CD4-positive, alpha-beta T cell treated with Interleukin-6 for 4 hours (primary cell): ENCODE measurements around the gene RBFOX2.

Experiments used
- DNase-seq: peaks from one replicate; pipeline ENCODE4 v3.0.0-alpha.2; 2020; ENCODE audit warnings: mixed read lengths

Gene RBFOX2

GRCh38 chr22:35894464-35894878 lies 134.2 kb downstream of the RBFOX2 start:
- no peak for DNase-seq

- no peak for DNase-seq
Measured at GRCh38 chr22:35893698-35894097, 134.9 kb downstream of the RBFOX2 start.

DNA sequence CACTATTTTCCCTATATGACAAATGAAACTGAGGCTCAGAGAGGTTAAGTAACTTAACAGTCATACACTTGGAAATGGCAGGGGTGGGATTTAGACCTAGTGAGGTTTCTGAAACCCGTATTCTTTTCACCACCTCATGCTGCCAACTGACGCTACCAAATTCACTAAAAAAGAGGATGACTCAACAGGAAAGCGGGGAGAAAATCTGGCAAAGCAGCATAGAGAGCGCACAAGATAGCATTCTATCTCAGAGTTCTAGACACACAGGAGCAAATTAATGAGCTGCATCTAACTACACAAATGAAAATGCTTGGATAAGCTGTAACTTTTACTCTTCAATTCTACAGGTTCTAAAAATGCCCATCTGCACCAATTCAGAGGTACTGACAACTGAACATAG lies 136.4 kb downstream of the RBFOX2 start:
- DNase-seq = no peak

DNA sequence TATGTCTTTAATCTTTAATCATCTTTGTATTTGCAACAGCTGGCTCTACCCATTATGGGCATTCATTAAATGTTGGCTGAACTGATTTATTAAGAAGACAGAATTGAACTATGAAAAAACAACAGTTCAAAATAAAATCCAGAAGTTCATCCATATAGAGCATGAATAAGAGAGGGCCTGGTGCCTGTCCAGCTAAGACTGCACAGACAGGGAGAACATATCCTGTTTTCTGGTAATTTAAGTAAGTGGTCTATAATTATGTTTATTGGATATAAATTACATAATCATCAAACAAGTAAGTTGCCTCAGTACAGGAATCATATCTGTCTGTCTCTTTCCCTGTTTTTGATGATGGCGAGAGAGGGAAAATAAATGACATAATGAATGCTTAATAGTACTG lies 137.2 kb downstream of the RBFOX2 start:
- DNase-seq = no peak

- DNase-seq = no peak
Measured at GRCh38 chr22:35889071-35889470, 139.6 kb downstream of the RBFOX2 start.

GRCh38 chr22:35888181-35888870 lies 140.3 kb downstream of the RBFOX2 start:
- no peak for DNase-seq

DNA sequence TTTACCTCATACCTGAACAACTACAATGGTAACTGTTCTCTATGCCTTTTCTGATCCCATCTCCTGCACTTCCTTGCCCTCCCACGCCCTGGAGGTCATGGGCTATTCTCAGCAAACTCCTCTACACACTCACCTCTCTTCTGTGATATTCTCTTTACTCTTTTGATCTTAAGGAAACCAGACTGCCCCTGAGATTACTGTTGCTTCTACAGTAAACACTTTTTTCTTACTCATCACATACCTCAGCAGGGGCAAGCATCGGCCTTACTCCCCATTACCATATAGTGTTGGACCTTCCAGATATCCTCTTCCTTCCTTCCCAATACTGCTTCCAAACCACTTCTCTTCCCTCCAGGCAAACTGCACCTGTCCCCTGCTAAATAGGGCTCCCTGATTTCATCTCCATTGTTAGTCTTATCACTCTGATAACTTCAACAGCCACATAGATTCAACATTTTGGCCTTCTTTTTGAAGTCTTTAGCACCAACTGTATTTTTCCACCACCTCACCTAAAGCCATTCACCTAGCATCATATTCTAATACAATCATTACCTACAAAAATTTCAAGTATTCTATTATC lies 141.2 kb downstream of the RBFOX2 start:
- no peak for DNase-seq

- DNase-seq = no peak
Measured at GRCh38 chr22:35886309-35886708, 142.3 kb downstream of the RBFOX2 start.

DNA sequence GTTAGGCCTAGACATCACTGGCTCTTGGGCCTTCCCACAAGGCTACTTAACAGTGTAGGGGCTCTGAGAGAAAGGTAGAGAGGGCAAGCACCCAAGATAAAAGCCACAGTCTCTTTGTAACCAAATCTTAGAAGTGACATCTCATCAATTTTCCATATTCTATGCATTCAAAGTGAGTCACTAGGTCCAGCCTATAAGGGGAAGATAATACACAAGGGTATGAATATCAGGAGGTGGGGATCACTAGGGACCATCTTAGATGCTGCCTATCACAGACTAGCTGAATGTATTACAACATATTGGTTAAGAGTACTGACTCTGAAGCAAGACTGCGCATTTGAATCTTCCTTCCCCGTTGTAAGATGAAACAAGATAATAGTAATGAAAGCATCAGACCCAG lies 144.1 kb downstream of the RBFOX2 start:
- no peak for DNase-seq

GRCh38 chr22:35883031-35883620 lies 145.5 kb downstream of the RBFOX2 start:
- DNase-seq = no peak

- no peak for DNase-seq
Measured at GRCh38 chr22:35882211-35883030, 146.2 kb downstream of the RBFOX2 start.

DNA sequence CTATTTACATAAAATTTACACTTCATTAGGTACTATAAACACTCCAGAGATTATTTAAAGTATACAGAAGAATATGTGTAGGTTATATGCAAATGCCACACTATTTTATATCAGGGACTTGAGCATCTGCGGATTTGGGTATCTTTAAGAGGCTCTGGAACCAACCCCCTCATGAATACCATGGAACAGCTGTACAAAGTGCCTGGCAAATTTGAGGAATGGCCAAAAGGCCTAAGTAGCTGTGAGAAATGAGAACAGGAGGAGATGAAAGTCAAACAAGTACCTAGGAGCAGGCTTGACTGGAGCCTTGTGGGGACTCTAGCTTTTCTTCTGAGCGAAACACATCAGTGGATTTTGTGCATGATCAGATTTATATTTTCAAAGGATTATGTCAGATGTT lies 149.3 kb downstream of the RBFOX2 start:
- DNase-seq = no peak

GRCh38 chr22:35873426-35873825 lies 155.2 kb downstream of the RBFOX2 start:
- DNase-seq = no peak

DNA sequence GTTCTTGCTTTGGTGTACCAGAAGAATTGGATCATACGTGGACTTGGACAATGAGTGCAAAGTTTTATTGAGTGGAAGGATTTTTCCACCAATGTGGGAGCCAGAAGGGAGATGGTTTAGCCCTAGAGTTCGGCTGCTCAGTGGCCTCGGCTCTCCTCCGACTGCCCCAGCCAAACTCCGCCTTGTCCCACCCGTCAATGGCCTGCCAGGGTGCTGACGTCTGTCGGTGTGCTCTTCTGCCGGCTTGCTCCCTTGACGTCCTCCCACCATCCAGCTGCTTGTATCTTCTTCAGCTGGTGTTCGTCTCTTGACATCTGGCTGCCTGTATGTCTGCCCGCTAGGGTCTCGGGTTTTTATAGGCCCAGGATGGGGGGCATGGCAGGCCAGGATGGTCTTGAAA lies 156.2 kb downstream of the RBFOX2 start:
- no peak for DNase-seq

DNA sequence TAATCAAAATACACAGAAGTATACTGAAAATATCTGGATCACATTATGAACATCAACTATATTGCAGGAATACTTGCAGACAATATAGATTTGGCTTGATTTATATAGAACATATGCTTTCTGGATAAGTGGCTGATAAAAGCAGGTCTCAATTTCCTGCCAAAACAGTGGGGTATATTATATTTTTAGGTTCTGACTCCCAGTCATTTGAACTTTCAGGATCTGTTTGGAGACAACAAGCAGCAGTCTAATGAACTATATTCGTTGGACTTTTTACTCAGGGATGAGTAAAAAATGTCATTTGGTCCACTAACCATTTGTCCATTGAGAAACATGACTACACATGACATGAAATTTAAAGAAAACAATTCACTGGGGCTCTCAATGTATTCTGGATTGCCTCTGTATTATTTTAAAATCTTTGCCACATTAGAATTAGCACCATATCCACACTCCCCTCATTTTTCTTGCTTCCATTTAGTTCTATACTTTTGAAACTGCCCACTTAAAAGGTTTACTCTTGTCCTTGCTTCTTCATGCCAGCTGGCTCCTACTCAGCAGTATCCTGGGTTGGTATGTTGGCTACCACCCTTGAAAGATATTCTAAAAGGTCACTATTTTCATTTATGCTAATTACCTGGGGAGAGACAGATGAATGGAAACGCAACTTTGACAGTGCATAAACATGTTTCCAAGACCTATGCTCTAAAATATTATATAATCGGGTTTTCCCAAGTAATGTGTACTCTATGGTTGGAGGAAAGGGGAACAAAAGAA lies 157.9 kb downstream of the RBFOX2 start:
- no peak for DNase-seq

DNA sequence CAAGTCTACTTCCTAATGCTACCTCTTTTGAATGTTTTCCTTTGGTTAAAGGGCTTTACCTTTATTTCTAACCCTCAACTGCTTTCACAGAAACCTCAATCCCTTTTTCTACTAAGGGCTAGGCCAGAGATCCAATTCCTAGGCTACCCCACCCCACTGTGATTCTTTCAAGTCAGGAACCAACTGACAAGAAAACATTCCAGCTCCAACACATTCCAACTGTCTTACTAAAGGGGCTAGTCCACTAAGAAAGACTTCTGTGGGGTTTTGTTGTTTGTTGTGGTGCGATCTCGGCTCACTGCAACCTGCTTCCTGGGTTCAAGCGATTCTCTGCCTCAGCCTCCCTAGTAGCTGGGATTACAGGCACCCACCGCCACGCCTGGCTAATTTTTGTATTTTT lies 159.7 kb downstream of the RBFOX2 start:
- DNase-seq = no peak

DNA sequence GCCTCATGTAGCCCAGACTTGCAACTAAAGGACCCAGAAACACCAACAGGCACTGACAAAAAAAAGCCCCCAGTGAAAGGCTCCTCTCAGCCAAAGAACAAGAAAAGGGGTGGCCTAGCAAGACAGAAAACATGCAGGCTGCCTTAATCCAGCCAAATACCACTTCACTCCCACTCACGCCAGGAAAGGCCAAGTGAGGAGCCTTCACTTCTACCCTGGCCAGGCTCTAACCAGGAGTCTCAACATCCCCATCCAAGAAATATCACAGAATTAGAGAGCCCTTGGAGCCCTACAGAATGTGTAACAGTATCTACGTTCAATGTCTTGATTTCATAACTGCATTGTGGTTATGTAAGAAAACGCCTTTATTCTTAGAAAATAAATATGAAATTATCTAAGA lies 162.0 kb downstream of the RBFOX2 start:
- DNase-seq = no peak

DNA sequence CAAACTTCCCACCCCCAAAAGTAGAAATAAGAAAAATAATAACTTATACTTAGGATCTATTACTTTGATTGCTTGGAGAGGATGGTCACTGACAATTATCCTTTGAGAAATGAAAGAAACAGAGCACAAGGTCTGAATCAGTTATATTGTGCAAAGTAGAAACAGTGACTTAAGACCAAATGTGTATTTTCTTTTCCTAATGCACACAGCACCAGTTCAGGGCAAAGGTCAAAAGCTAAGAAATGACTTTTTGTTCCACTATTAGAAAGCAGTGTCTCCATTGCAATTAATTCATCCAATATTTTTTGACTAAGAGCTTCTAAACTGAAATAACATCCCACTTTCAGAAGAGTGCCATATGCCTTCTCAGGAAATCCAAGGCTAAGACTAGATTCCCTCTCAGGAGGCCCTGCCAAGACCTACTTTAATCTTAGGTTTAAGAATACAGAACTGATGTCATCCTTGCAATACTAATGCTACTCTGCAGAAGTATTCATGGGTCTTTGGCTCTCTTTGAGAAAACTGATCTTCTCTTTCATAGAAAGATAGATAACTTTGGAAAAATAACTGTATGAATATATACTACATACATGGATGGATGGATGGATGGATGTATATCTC lies 164.0 kb downstream of the RBFOX2 start:
- no peak for DNase-seq

GRCh38 chr22:35863432-35863831 lies 165.2 kb downstream of the RBFOX2 start:
- no peak for DNase-seq

DNA sequence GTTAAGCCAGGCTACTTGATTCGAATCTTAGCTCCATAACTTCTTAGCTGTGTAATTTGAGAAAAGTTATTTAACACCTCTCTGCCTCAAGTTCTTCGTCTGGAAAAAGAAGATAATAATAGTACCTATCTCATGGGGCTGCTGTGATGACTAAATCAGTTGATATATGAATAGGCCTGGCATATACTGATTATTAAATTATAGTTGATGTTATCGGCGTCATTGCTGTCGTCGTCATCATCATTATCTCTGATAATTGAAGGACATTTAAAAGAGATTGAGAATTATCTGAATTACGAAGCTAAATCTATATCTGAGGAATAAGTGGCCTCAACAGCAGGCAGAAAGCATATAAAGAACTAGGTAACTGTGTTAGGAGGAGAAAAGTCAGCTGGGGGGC lies 165.9 kb downstream of the RBFOX2 start:
- no peak for DNase-seq

DNA sequence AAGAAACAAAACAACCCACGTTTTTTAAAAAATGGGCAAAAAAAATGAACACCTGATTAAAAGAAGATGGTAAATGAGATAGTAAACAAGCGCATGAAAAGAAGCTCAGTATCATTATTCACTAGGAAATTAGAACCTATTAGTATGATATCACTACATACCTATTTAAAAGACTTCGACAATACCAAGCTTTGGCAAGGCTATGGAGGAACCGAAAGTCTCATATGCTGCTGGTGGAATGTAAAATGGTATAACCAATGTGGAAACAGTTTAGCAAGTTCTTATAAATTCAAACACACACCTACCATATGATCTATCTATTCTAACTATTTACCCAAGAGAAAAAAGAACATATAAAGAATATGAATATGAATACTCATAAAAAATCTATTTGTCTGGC lies 167.2 kb downstream of the RBFOX2 start:
- no peak for DNase-seq

DNA sequence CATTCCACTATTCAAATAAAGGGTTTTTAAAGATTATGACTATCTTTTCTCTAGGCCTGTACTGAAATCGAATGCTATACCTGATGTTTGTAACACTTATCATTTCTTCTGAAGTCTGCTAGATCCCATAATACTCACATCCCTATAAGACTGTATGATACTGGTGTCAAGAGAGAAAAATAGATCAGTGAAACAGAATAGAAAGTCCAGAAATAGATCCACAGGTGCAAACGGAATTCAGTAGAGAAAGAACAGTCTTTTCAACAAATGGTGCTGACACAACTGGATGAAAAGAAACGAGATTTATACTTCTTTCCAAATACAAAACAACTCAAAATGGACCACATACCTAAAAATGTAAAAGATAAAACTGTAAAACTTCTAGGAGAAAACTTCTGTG lies 167.8 kb downstream of the RBFOX2 start:
- no peak for DNase-seq
